GM12873 (cell line): Measurements from ENCODE around the gene CEP131.

Experiments
- CTCF ChIP-seq: IDR thresholded peaks from 2 replicates; pipeline ENCODE4 v1.5.1; 2012; ENCODE audit warnings: low read depth, mild to moderate bottlenecking, moderate library complexity, low read length, control low read depth; ENCODE audit not compliant: insufficient read depth; ENCODE audit errors: missing control alignments

CEP131 gene

GRCh38 chr17:81261582-81262336, 39.0 kb upstream of the CEP131 start:
- TF ChIP-seq CTCF = no peak

- TF ChIP-seq CTCF = no peak
Measured at GRCh38 chr17:81261096-81261495, 38.3 kb upstream of the CEP131 start.

- TF ChIP-seq CTCF = no peak
Measured at GRCh38 chr17:81260641-81261040, 37.9 kb upstream of the CEP131 start.

- TF ChIP-seq CTCF = no peak
Measured at GRCh38 chr17:81260171-81260570, 37.4 kb upstream of the CEP131 start.

GRCh38 chr17:81259058-81259605, 36.4 kb upstream of the CEP131 start:
- TF ChIP-seq CTCF = no peak

- no peak for TF ChIP-seq CTCF
Measured at GRCh38 chr17:81258292-81258691, 35.5 kb upstream of the CEP131 start.

- no peak for TF ChIP-seq CTCF
Measured at GRCh38 chr17:81257533-81257932, 34.8 kb upstream of the CEP131 start.
